ENCODE results near the gene PGAM1.
"Not testable (repeated sequence)": the region's sequence is repeated elsewhere in the genome, so short reads cannot be mapped to it uniquely, and the experiment has no call there.

PGAM1 gene

DNA sequence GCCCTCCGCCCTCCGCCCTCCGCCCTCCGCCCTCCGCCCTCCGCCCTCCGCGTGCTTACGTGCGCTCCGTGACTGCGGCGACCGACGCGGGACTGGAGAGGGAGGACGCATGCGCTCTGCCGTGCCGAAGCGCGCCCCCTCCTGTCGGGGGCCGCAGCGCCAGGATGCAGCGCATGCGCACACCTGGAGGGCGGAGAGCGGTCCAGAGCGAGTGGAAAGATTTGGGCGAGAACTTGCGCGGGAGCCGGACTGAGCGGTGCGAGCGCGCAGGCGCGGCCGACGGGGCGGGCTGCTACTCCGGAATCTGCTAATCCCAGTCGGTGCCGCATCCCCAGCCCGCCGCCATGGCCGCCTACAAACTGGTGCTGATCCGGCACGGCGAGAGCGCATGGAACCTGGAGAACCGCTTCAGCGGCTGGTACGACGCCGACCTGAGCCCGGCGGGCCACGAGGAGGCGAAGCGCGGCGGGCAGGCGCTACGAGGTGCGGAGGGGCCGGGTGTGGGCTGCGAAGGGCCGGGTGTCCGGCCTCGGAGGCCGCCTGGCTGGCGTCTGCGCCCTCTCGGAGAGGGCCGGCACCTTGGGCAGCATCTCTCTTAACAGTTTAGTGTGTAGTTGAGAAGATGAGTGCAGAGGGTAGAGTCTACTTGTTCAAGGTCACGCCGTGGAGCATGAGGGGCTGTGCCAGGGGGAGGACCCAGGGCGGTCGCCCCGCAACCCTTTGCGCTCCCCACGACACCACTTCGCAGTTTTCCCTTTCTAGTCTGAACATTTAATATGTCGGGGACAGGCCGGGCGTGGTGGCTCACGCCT, at the start of gene PGAM1:
Gene PGAM1, plus strand, starts transcription at position 228 of the 812 bp plus-strand sequence. Its CDS starts 117 bp downstream, at position 345.
- DNase-seq (ENCODE audit: low spot score): peak; percentile 97

DNA sequence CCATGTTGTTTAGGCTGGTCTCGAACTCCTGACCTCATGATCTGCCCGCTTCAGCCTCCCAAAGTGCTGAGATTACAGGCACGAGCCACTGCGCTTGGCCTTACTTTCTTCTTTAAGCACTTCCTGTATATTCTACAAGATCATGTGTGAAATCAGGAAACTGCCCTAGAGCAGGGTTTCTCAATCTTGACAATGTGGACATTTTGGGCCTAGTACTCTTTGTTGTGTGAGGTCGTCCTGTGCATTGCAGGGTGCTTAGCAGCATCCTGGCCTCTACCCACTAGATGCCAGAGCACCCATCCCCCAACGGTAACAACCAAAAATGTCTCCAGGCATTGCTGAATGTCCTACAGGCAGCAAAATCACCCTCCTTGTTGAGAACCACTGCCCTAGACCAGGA, 49.6 kb upstream of the PGAM1 start:
- DNase-seq (ENCODE audit: low spot score): no peak

GRCh38 chr10:97378933-97379921, 46.8 kb upstream of the PGAM1 start:
- no peak for DNase-seq (ENCODE audit: low spot score)

- no peak for DNase-seq (ENCODE audit: low spot score)
Measured at GRCh38 chr10:97380516-97380915, 45.5 kb upstream of the PGAM1 start.

DNA sequence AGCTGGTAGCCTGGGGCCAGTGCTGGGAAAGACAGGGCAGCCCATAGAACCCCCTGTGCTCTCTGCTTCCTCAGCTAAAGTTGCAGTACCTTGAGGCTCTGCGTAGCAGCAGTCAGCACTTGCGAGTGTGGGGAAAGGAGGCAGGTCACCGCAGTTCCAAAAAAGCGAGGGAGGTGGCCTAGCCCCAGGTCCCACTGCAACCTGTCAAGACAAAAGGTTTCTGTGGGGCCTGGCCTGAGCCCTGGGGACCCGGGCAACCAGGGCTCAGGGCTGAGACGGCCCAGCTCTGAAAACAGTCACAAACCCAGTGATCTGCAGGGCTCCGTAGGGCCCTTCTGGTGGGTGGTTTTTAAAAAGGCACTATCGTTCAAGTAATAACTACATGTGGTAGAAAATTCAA, 44.4 kb upstream of the PGAM1 start:
- no peak for DNase-seq (ENCODE audit: low spot score)

DNA sequence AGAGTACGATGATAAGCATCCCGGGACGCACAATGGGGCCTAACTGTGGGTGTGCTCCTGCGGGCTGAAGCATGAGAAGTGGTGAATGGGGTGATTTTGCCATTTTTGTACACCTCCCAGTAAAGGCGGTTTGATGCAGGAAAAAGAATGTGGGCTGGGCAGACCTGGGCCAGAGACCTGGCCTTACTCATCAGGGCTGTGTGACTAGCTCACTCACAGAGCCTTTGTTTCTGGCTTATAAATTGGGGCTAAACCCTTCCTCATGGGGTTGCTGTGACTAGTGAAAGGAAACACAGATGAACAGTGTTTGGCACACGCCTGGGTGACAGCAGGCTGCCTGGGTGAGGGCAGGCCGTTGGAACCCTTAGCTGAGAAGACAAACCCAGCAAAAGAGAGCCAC, 42.8 kb upstream of the PGAM1 start:
- DNase-seq (ENCODE audit: low spot score): no peak

DNA sequence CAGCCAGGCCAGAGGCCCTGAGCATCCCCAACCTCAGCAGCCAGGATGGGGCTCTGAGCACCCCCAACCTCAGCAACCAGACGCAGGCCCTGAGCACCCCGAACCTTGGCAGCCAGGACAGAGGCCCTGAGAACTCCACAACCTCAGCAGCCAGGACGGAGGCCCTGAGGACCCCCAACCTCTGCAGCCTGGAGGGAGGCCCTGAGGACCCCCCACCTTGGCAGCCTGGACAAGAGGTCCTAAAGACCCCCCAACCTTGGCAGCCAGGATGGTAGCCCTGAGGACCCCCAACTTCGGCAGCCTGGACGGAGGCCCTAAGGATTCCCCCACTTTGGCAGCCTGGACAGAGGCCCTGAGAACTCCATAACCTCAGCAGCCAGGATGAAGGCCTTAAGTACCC, 41.8 kb upstream of the PGAM1 start:
- DNase-seq (ENCODE audit: low spot score): no peak

GRCh38 chr10:97384641-97385040, 41.4 kb upstream of the PGAM1 start:
- DNase-seq (ENCODE audit: low spot score): no peak

- no peak for DNase-seq (ENCODE audit: low spot score)
Measured at GRCh38 chr10:97385565-97385964, 40.4 kb upstream of the PGAM1 start.

DNA sequence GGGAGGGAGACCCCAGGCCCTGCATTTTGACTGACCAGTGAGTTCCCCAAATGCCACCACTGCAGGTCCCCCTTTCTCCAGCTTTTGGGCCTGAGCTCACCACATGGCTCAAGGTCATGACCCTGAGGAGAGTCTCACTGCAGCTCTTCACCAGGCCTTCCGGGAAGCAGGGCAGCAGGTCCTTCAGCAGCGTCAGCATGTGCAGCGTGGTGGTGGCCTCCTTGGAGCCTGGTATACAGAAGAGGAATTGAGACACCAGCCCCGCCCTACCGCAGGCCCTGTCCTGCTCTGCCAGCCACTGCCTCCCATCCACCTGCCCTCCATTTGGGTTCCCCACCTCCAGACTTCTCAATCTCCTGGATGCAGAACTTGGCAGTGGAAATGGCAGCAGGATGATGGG, 37.8 kb upstream of the PGAM1 start:
- DNase-seq (ENCODE audit: low spot score): no peak

- DNase-seq (ENCODE audit: low spot score): no peak
Measured at GRCh38 chr10:97390091-97390490, 35.9 kb upstream of the PGAM1 start.

- no peak for DNase-seq (ENCODE audit: low spot score)
Measured at GRCh38 chr10:97393034-97393573, 32.9 kb upstream of the PGAM1 start.

GRCh38 chr10:97396056-97396455, 29.9 kb upstream of the PGAM1 start:
- DNase-seq (ENCODE audit: low spot score): peak; percentile 80

DNA sequence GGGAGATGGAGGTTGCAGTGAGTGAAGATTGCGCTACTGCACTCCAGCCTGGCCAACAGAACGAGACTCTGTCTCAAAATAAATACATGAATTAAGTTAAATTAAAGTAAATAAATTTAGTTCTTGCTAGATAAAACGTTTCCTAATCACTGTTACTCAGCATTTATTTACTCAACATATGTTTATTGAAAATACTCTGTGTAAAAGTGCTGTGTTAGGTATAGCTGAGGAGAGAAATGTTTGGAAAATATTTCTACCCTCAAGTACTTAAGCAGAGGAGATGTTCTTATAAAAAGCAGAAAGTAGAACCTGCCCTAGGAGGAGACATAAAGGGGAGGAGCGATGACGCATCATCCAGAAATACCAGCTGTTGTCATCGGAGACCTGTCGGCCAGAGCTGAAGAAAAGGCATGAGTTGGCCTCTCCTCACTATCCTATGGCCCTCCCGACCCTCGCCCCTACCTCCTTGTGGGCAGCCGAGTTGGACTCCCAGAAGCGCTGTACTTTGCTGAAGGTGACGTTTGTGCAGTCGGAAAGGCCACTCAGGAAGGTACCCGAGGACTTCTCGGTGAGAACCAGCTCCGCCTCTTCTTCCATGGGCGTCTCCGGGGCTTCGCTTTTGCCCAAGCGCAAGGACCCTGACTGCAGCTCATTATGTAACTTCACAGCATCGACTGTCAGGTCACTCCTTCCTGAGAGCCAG, 26.0 kb upstream of the PGAM1 start:
- peak; percentile 45 for DNase-seq (ENCODE audit: low spot score)

DNA sequence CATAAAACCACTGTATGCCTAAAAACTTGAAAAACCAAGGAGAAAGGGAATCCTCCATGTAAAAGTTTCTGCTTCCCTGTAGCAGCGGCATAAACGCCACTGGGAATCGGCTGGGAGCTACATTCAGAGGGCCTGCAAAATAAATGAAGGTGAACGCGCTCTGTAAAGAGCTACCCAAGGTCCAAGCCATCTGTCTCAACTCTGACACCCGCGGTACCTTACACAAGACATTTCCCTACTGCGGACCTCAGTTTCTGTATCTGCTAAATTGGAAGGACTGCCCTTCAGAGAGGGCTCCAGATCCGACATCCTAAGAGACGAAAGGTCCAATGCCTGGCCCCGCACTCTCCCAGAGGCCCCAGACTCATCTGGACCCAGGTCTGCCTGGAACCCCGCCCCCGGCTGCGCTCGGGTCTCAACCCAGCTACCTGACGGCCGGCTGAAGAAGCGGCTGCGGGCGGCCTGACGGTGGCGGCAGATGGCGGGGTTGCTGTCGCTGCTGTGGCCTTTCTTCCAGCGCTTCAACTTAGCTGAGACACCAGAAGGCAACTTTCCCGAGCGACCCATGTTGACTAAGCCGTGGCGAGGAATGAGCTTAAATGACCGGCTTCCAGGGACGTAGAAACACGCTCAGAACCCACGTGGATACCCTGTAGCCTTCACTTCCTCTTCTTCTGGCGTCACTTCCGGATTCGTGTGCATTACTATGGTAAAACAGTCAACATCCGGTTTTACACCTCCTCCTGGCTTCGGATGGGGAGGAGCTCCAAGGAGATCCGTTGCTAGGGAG, 25.1 kb upstream of the PGAM1 start, which contains the start of gene RRP12:
Gene RRP12, minus strand, starts transcription at position 676 of the 790 bp plus-strand sequence. Its CDS starts 109 bp downstream, at position 567.
- DNase-seq (ENCODE audit: low spot score): peak; percentile 97

GRCh38 chr10:97401455-97401919, 24.5 kb upstream of the PGAM1 start:
- no peak for DNase-seq (ENCODE audit: low spot score)

- DNase-seq (ENCODE audit: low spot score): no peak
Measured at GRCh38 chr10:97404044-97404443, 21.9 kb upstream of the PGAM1 start.

DNA sequence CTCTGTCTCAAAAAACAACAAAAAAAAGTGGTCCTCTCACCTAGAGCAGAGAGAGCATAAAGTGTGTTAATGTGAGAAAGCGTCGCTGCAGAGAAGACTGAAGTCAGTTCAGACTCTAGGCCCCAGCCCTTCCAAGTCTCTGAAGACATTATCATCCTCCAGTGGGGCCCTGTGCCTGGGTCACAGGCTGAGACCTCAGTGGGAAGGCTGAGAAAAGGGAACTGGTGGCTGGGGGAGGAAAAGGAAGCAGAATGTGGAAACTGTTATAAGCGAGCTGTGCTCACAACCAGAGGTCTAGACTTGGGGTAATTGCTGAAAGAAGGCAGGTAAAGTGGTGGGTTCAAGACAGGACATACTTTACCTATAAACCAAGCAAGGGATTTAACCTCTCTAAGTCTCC, 19.9 kb upstream of the PGAM1 start:
- no peak for DNase-seq (ENCODE audit: low spot score)

DNA sequence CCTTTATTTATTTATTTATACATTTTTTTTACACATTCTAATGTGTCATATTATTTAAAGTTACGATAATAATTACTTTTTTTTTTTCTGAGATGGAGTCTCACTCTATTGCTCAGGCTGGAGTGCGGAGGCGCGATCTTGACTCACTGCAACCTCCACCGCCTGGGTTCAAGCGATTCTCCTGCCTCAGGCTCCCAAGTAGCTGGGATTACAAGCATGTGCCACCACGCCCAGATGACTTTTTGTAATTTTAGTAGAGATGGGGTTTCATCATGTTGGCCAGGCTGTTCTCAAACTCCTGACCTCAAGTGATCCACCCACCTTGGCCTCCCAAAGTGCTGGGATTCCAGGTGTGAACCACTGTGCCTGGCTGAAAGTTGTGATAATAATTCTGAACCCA, 19.5 kb upstream of the PGAM1 start:
- DNase-seq (ENCODE audit: low spot score): not testable (repeated sequence)

DNA sequence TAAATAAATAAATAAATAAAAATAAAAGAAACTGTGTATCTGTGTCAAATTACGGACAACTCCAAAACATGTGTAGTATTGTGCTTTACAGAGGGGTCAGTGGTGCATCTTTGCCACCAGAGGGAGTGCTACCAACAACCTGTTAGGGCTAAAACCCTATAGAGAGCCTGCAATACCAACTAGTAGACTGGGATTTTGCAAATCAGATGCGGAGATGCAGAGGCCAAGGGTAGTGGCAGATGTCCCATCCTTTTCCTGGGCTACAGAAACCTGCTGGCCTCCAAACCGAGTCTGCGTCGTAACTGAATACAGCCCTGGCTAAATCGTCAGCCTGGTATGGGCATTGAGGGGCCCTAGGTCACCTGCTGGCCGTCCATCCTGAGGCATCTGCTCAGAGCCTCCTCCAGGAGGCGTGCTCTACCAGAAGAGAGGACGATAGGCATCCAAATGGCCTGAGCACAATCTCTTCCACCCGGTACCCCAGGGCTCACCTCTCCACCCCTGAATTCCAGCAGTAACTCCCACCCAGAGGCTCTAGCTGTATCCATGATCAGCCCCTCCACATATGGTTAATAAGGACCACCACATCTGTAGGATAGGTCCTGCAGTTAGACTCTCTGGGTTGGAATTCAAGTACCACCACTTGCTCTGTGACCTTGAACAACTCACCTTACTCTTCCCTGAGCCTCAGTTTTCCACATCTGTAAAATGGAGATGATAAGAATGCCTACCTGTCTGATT, 18.6 kb upstream of the PGAM1 start:
- DNase-seq (ENCODE audit: low spot score): no peak
